WTC11 (cell line): Measurements from ENCODE around the gene TNFRSF11A. TPM values are rescaled to one million over a fixed set of nuclear protein-coding genes. Genes with fewer than 3 reads are reported as not detected.

Source experiments
- ATAC-seq: fragments of 200-7000 bp; cut with Tn5 transposase; 2 replicates; pipeline ENCODE4 v1.10.0; 2021; ENCODE audit warnings: mild to moderate bottlenecking, moderate library complexity
- CTCF ChIA-PET: fragments of 300-600 bp; sonication (Branson Sonifier 250); formaldehyde crosslinking; loops from one replicate; lab custom pipeline; 2021; ENCODE audit warnings: antibody characterized with exemption; lab: Charles Lee
- POLR2A ChIA-PET: fragments of 350-600 bp; sonication (Branson Sonifier 250); formaldehyde crosslinking; loops from one replicate; lab custom pipeline; 2021; ENCODE audit warnings: antibody characterized with exemption; lab: Charles Lee
- DNase-seq: peaks from one replicate; pipeline ENCODE4 v3.0.0; 2021; ENCODE audit warnings: low spot score
- H3K27ac Mint-ChIP-seq: 2 replicates; pipeline ENCODE4 v1.8.0; 2021; ENCODE audit warnings: mixed read lengths
- H3K27me3 Mint-ChIP-seq: 2 replicates; pipeline ENCODE4 v1.8.0; 2021; ENCODE audit warnings: low read depth, mild to moderate bottlenecking, moderate library complexity, mixed read lengths
- H3K36me3 Mint-ChIP-seq: 2 replicates; pipeline ENCODE4 v1.8.0; 2021; ENCODE audit warnings: mixed read lengths
- H3K4me1 Mint-ChIP-seq: 2 replicates; pipeline ENCODE4 v1.8.0; 2022; ENCODE audit warnings: mixed read lengths
- H3K4me3 Mint-ChIP-seq: 2 replicates; pipeline ENCODE4 v1.8.0; 2021; ENCODE audit warnings: mild to moderate bottlenecking, moderate library complexity, mixed read lengths
- H3K9me3 Mint-ChIP-seq: 2 replicates; pipeline ENCODE4 v1.8.0; 2021; ENCODE audit warnings: mixed read lengths
- CBFB ChIP-seq: sonication (generic); formaldehyde crosslinking; IDR thresholded peaks from 2 replicates; pipeline ENCODE4 v1.8.1; 2022; ENCODE audit warnings: mild to moderate bottlenecking, low read depth, missing genetic modification reagents
- CREB1 ChIP-seq: sonication (generic); formaldehyde crosslinking; IDR thresholded peaks from 2 replicates; pipeline ENCODE4 v1.8.0; 2023; ENCODE audit warnings: mild to moderate bottlenecking, missing genetic modification reagents
- CREM ChIP-seq: sonication (generic); formaldehyde crosslinking; IDR thresholded peaks from 2 replicates; pipeline ENCODE4 v1.8.1; 2022; ENCODE audit warnings: mild to moderate bottlenecking, missing genetic modification reagents, moderate library complexity
- CTCF ChIP-seq: fragments of 200-600 bp; IDR thresholded peaks from 2 replicates; pipeline ENCODE4 v1.8.0; 2022; ENCODE audit warnings: antibody characterized with exemption
- ERG ChIP-seq: fragments of 250-450 bp; sonication (Bioruptor Pico); IDR thresholded peaks from 2 replicates; pipeline ENCODE4 v1.8.0; 2021; ENCODE audit warnings: mild to moderate bottlenecking
- IRF1 ChIP-seq: sonication (generic); formaldehyde crosslinking; IDR thresholded peaks from 2 replicates; pipeline ENCODE4 v1.8.0; 2023; ENCODE audit warnings: missing genetic modification reagents
- ZNF416 ChIP-seq: fragments of 250-450 bp; sonication (Bioruptor Pico); IDR thresholded peaks from 2 replicates; pipeline ENCODE4 v1.9.0; 2021; ENCODE audit warnings: mild to moderate bottlenecking, inconsistent platforms
- total RNA-seq: library from RNA; stranded (reverse); gene quantifications from 3 replicates; pipeline ENCODE4 v1.2.3, GENCODE V29; 2021

TNFRSF11A gene
- total RNA-seq, 1 experiment from 2014 or later, result 4.9 TPM

- Mint-ChIP-seq H3K27ac (no peak overlapping the region), H3K4me1 (peaks cover 10% of the 10 kb centered on the region), H3K27me3 (no peaks in the 10 kb centered on the region), H3K9me3 (peaks cover 7% of the 10 kb centered on the region; the same call in 1 of the 2 replicates), H3K36me3 (no peaks in the 10 kb centered on the region), H3K4me3 (no peak overlapping the region)
- TF ChIP-seq CREB1 (CRISPR knock-in tag) (no peak), CTCF (no peak), ERG (no peak), CBFB (no peak), IRF1 (no peak), ZNF416 (no peak), CREM (CRISPR knock-in tag) (no peak)
- DNase-seq, result no peak
- POLR2A ChIA-PET, result no interaction called here
- ATAC-seq, result no peak
- CTCF ChIA-PET, result no interaction called here
These were observed 113.8 kb downstream of the TNFRSF11A start for GRCh38 chr18:62438866-62439265.

Other genes starting within 250 kb of the TNFRSF11A start
- 23.4 to 24.2 TPM (median 23.5 TPM) in 3 replicates for gene PIGN, start 138.3 kb upstream of the TNFRSF11A start, total RNA-seq
- gene RELCH, start 138.1 kb upstream of the TNFRSF11A start, total RNA-seq, result 23.8 to 30.2 TPM (median 25.3 TPM) in 3 replicates
- gene ZCCHC2, start 197.7 kb downstream of the TNFRSF11A start, total RNA-seq, result 15.9 to 18.8 TPM (median 16.7 TPM) in 3 replicates